Right lobe of liver (tissue), 6 donors: ENCODE measurements around the gene BORCS6. TPM values are rescaled to one million over a fixed set of nuclear protein-coding genes. Genes with fewer than 3 reads are reported as not detected.

Source experiments
- ATAC-seq, 4 donors: fragments of 200-7000 bp; cut with Tn5 transposase; one replicate each; pipeline ENCODE4 v1.9.1; 2020; ENCODE audit warnings: mild to moderate bottlenecking in 4 of 4, moderate library complexity in 4 of 4
- DNase-seq, 3 donors: peaks; one replicate each; pipeline ENCODE4 v3.0.0-alpha.2; 2020
- H3K27ac ChIP-seq, 3 donors: fragments of 200-600 bp; one replicate each; pipeline ENCODE4 v1.8.0; 2022
- H3K27me3 ChIP-seq, 2 donors: fragments of 200-600 bp; one replicate each; pipeline ENCODE4 v1.8.0; 2022
- H3K36me3 ChIP-seq, 4 donors: fragments of 200-600 bp; sonication (generic) in 1 of 4; one replicate each; pipeline versions ENCODE4 v1.5.1 to v1.8.0; 2017 to 2022; ENCODE audit warnings: control low read depth in 1 of 4
- H3K4me1 ChIP-seq, 4 donors: fragments of 200-600 bp; sonication (generic) in 1 of 4; one replicate each; pipeline versions ENCODE4 v1.5.1 to v1.8.0; 2017 to 2022; ENCODE audit warnings: control low read depth in 1 of 4
- H3K4me3 ChIP-seq, 3 donors: fragments of 200-600 bp; one replicate each; pipeline ENCODE4 v1.8.0; 2022
- H3K9me3 ChIP-seq, 4 donors: fragments of 200-600 bp; sonication (generic) in 1 of 4; one replicate each; pipeline versions ENCODE4 v1.5.1 to v1.8.0; 2017 to 2022; ENCODE audit warnings: control low read depth in 1 of 4
- POLR2A ChIP-seq: fragments of 450-650 bp; IDR thresholded peaks from one replicate; pipeline ENCODE4 v1.6.1; 2017; ENCODE audit warnings: antibody characterized with exemption, mild to moderate bottlenecking
- WGBS: methylation state at CpG from one replicate; pipeline ENCODE4 v1.1.6; 2018; ENCODE audit warnings: low coverage, low lambda C conversion rate; ENCODE audit not compliant: insufficient coverage; ENCODE audit errors: missing lambda C conversion rate; 5-methylcytosine and 5-hydroxymethylcytosine counted together
- intact Hi-C, 2 donors: fragments of 100-400 bp; cut with DNase I; formaldehyde crosslinking; loops; one replicate each; pipeline versions ENCODE4 v1.11.2 to v1.14.1; 2022
- total RNA-seq, 6 experiments: library from RNA; depleted of rRNA in 2 of 6; stranded (reverse); fragments of >200 nt in 2 of 6; fragmentation: NEBNext Ultra II Directional in 3 of 6; extraction: Animal tissue kit (Norgen Biotek cat#: 25700) in 3 of 6; gene quantifications; one replicate each; pipeline versions ENCODE4 v1.1.0 to v1.2.4, GENCODE V29; 2016 to 2023
- TF ChIP-seq, protein P1 (sequence below), 4 donors: fragments of 200-600 bp in 3 of 4; fragments of 450-650 bp in 1 of 4; IDR thresholded peaks; one replicate each; pipeline versions ENCODE4 v1.5.1 to v1.8.0; 2016 to 2022; ENCODE audit warnings: antibody characterized with exemption in 4 of 4, mild to moderate bottlenecking in 2 of 4
- donor health status: DM: no; HTN: yes; CAD: no.
- donor health status: DM: no; HTN: no; CAD: no.
- donor health status: DM: no; HTN: no; CAD: no.
- donor health status: DM: no; HTN: yes; CAD: no.
- donor health status: DM: no; HTN: yes; CAD: no.

Gene BORCS6
- total RNA-seq, 6 experiments from 2014 or later = 3.1 to 5.3 (median 4.2) TPM

DNA sequence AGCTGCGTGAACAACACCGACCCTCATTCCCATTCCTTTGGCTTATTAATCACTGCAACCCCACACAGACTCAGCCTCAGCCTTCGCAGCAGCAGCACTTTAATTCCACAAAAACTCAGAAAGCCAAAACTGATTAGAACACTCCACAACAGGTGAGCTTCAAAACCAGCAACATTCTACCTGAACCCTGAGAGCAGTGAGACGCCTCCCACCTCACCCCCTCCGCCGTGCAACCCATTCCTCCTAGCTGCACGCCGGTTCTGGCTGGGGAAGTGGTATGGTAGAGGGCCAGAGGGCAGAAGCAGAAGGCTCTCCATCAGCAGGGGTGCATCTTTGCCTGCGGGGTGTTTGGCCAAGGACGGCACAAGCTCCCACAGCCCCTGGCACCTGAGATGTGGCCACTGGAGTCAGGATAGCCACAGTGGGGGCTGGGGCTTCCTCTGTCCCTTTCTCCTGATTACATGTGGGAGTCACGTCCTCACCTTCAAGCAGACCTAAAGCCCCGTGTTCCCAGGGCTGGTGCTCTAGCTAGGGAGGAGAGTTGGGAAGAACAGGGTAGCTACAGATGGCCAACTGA, 1.6 kb downstream of the BORCS6 start:
- ATAC-seq (no peak), DNase-seq (peak in 1 of 3 donors; percentile 64)
- 39% methylated on average over 10 of the region's 12 CpGs for WGBS
- Histone ChIP-seq H3K9me3 (no peaks in the 10 kb centered on the region), H3K4me1 (peaks cover 0 to 20% (median 3%) of the 10 kb centered on the region in 4 donors), H3K4me3 (peak overlapping the region; percentile 57 to 86 (median 79)), H3K27ac (peak overlapping the region; percentile 39 to 92 (median 54)), H3K27me3 (no peaks in the 10 kb centered on the region), H3K36me3 (no peaks in the 10 kb centered on the region)
- intact Hi-C loops = no loop called here
- TF ChIP-seq, protein P1, sequence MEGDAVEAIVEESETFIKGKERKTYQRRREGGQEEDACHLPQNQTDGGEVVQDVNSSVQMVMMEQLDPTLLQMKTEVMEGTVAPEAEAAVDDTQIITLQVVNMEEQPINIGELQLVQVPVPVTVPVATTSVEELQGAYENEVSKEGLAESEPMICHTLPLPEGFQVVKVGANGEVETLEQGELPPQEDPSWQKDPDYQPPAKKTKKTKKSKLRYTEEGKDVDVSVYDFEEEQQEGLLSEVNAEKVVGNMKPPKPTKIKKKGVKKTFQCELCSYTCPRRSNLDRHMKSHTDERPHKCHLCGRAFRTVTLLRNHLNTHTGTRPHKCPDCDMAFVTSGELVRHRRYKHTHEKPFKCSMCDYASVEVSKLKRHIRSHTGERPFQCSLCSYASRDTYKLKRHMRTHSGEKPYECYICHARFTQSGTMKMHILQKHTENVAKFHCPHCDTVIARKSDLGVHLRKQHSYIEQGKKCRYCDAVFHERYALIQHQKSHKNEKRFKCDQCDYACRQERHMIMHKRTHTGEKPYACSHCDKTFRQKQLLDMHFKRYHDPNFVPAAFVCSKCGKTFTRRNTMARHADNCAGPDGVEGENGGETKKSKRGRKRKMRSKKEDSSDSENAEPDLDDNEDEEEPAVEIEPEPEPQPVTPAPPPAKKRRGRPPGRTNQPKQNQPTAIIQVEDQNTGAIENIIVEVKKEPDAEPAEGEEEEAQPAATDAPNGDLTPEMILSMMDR (IDR thresholded peaks at IDR 0.05) = no peak
- TF ChIP-seq POLR2A = no peak

DNA sequence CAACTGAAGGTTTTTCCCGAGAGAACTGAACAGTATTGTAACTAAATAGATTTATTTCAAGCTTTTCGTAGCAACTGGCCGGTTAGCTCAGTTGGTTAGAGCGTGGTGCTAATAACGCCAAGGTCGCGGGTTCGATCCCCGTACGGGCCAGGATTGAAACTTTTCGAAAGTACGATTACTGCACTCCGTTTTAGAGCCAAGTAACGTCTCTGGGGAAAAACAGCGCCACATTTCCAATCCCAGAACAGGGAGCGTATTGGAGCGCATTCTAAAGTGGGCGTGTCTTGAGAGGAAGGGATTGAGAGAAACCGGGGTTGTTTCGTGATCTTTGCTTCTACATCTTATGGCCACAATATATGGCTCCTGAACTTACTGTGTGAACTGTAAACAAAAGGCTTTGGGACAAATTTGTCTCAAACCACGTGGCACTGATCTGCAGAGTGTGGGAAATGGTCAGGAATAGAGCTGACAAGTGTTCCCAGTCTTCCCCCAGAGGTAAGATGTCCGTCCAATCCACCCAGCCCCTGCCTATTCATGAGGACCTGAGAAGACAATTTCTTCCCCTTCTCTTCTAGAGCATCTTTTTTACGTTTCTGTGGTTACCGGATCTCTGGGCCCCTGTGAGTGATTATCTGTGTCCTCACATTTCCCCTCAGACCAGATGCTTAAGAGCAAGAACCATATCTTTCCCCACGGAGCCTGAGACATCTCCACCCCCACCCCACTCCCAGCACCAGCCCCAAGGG, 2.3 kb downstream of the BORCS6 start:
- intact Hi-C loops = no loop called here
- Histone ChIP-seq H3K4me3 (peak overlapping the region in 2 of 3 donors; percentile 19 to 86), H3K36me3 (no peaks in the 10 kb centered on the region), H3K27ac (peak overlapping the region; percentile 54 to 92 (median 77)), H3K27me3 (no peaks in the 10 kb centered on the region), H3K9me3 (no peaks in the 10 kb centered on the region), H3K4me1 (peaks cover 0 to 20% (median 3%) of the 10 kb centered on the region in 4 donors)
- DNase-seq (peak; percentile 83 to 92 (median 86)), ATAC-seq (peak; percentile 46 to 64 (median 48))
- 2% methylated on average over 25 of the region's 25 CpGs for WGBS
- TF ChIP-seq, protein P1 (IDR thresholded peaks at IDR 0.05) = peak in 1 of 4 donors; percentile 15
- no peak for TF ChIP-seq POLR2A

DNA sequence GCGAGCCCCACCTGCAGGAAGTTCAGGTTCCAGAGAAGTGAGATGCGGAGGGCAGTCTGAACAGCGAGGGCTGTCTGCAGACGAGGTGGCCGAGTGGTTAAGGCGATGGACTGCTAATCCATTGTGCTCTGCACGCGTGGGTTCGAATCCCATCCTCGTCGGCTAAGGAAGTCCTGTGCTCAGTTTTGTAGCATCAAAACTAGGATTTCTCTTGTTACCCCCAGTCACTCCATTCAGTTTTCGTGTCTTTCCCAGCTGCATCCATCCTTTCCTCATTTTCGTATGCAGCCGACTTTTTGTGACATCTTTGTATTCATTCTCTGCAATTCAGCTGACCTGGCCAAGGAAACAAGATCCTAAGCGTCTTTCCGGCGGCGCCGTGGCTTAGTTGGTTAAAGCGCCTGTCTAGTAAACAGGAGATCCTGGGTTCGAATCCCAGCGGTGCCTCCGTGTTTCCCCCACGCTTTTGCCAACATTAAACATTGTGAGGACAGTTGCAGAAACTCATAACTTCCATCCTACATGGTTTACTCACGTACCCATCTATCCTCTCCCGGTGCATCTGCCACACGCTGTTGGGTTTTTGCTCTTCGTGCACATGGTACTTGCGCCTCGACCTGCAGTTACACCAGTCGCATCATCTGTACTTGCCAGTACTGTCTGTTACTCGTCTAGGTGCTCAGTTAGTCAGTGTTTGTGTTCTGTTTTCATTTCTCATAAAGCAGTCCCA, 3.0 kb downstream of the BORCS6 start:
- WGBS = under 1% methylated on average over 28 of the region's 32 CpGs
- peak; percentile 55 to 74 (median 69) for ATAC-seq

DNA sequence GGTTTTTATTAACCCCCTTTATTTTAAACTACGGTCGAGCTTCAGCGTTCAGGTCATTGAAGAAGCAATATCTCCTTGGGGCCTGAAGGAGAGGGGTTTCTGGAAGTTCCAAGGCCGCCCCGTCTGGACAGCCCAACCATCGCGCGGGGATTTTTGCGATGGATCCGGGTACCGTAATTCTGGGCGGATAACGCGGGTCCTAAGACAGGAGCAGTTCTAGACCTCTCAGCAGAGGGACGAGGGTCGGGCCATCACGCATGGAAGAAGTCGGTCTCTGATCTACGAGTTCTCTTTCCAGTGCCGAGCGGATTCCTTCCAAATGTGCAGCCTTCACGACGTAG, 3.6 kb downstream of the BORCS6 start:
- Histone ChIP-seq H3K27me3 (no peaks in the 10 kb centered on the region), H3K4me1 (peaks cover 0 to 20% (median 3%) of the 10 kb centered on the region in 4 donors), H3K36me3 (no peaks in the 10 kb centered on the region), H3K27ac (peak overlapping the region; percentile 54 to 92 (median 77)), H3K4me3 (peak overlapping the region; percentile 64 to 72 (median 71)), H3K9me3 (no peaks in the 10 kb centered on the region)
- DNase-seq (no peak), ATAC-seq (no peak)
- intact Hi-C loops = no loop called here
- 0% methylated on average over 9 of the region's 23 CpGs for WGBS
- no peak for TF ChIP-seq POLR2A
- TF ChIP-seq, protein P1 (IDR thresholded peaks at IDR 0.05) = peak in 1 of 4 donors; percentile 37

More for the DNA sequence above, 3.0 kb downstream of the BORCS6 start:
- peaks cover 0 to 20% (median 3%) of the 10 kb centered on the region in 4 donors for H3K4me1 ChIP-seq
- intact Hi-C loops = no loop called here
- no peak for TF ChIP-seq POLR2A
- TF ChIP-seq, protein P1 (IDR thresholded peaks at IDR 0.05) = peak in 3 of 4 donors; percentile 18 to 54 (median 46)
- peak overlapping the region; percentile 64 to 72 (median 71) for H3K4me3 ChIP-seq
- no peaks in the 10 kb centered on the region for H3K36me3 ChIP-seq
- peak; percentile 90 to 92 (median 90) for DNase-seq
- no peaks in the 10 kb centered on the region for H3K9me3 ChIP-seq
- no peaks in the 10 kb centered on the region for H3K27me3 ChIP-seq
- peak overlapping the region; percentile 54 to 92 (median 77) for H3K27ac ChIP-seq
